ENCODE data around the gene PPP2R3B.

DNA sequence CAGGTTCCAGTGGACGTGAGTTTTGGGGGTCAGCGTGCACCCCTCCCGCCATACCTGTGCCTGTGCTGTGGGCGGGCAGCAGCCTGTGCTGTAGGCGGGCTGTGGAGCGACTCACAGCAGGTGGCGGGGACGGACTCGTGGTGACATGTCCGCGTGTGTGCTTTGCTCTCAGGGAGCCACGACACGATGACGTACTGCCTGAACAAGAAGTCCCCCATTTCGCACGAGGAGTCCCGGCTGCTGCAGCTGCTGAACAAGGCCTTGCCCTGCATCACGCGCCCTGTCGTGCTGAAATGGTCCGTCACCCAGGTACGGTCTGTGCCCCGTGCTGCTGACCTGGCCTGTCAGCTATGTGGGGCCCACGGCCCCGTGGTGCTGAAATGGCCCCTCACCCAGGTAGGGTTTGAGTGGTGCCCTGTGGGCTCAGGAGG lies 98.1 kb downstream of the PPP2R3B start:
- TF ChIP-seq, protein P1, sequence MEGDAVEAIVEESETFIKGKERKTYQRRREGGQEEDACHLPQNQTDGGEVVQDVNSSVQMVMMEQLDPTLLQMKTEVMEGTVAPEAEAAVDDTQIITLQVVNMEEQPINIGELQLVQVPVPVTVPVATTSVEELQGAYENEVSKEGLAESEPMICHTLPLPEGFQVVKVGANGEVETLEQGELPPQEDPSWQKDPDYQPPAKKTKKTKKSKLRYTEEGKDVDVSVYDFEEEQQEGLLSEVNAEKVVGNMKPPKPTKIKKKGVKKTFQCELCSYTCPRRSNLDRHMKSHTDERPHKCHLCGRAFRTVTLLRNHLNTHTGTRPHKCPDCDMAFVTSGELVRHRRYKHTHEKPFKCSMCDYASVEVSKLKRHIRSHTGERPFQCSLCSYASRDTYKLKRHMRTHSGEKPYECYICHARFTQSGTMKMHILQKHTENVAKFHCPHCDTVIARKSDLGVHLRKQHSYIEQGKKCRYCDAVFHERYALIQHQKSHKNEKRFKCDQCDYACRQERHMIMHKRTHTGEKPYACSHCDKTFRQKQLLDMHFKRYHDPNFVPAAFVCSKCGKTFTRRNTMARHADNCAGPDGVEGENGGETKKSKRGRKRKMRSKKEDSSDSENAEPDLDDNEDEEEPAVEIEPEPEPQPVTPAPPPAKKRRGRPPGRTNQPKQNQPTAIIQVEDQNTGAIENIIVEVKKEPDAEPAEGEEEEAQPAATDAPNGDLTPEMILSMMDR (IDR thresholded peaks at IDR 0.05; ENCODE audit: low read depth, low read length), result no peak
- TF ChIP-seq EZH2phosphoT487 (IDR thresholded peaks at IDR 0.05; ENCODE audit: low read depth), result no peak
